ENCODE results near the gene KDM1B. TPM values are rescaled to one million over a fixed set of nuclear protein-coding genes. Genes with fewer than 3 reads are reported as not detected.

KDM1B gene
- total and polyA plus RNA-seq, 2 of the 8 experiments (the other 6 are each of a cell fraction or from before 2014, with no cell fraction given): 3.7 to 7.5 TPM

DNA sequence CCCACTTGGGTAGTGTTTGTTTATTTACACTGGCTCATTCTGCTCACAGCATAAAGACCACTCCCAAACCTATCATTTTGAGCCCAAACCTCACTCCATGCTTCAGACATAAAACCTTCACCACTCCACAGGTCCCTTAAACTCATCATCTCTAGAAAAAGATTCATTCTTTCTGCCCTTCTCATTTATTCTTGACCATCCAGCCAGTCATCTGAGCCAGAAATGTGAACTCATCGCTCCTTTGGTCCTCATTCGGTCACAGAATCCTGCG lies 12.7 kb upstream of the KDM1B start:
- Histone ChIP-seq H4K5ac (ENCODE audit: insufficient read length, low read depth, low read length) (no peak overlapping the region), H3K36me3 (ENCODE audit: control insufficient read depth in 2 of 4, insufficient read depth in 4 of 4, low read length in 3 of 4) (peaks cover 4 to 16% (median 10%) of the 10 kb centered on the region in 4 experiments), H3K9ac (replicated peaks in 1 of 4; ENCODE audit: extremely low read depth in 1 of 4, low read depth in 3 of 4, low read length in 3 of 4) (no peak overlapping the region), H4K8ac (ENCODE audit: extremely low read depth, insufficient read depth, low read length) (no peak overlapping the region), H2BK20ac (ENCODE audit: low read length) (no peak overlapping the region), H3K9me3 (ENCODE audit: insufficient read depth in 2 of 2, low read depth in 1 of 2, low read length in 1 of 2) (no peaks in the 10 kb centered on the region), H3K56ac (replicated peaks; ENCODE audit: insufficient read length, low read depth, low read length) (no peak overlapping the region), H3K4me1 (replicated peaks in 1 of 4; ENCODE audit: control insufficient read depth in 3 of 4, insufficient read depth in 4 of 4, low read length in 3 of 4) (no peaks in the 10 kb centered on the region), H3K23ac (ENCODE audit: insufficient read length) (no peak overlapping the region), H3K27ac (ENCODE audit: low read depth, low read length) (no peak overlapping the region), H3K14ac (ENCODE audit: insufficient read length) (no peak overlapping the region), H3K27me3 (replicated peaks in 1 of 4; ENCODE audit: control insufficient read depth in 3 of 4, extremely low read depth in 1 of 4, insufficient read depth in 3 of 4, low read length in 3 of 4) (no peaks in the 10 kb centered on the region), H2BK5ac (ENCODE audit: low read depth, low read length) (no peak overlapping the region), H3K18ac (ENCODE audit: extremely low read depth, low read length) (no peak overlapping the region), H4K20me1 (replicated peaks in 1 of 2; ENCODE audit: control insufficient read depth in 1 of 2, insufficient read depth in 2 of 2, low read length in 2 of 2) (no peaks in the 10 kb centered on the region), H2BK120ac (replicated peaks; ENCODE audit: low read depth, low read length) (no peak overlapping the region), H2BK15ac (ENCODE audit: low read length) (0 out of 2 replicates have a peak overlapping the region, but pooled peaks have one; percentile 61), H3K23me2 (ENCODE audit: low read depth, low read length) (no peaks in the 10 kb centered on the region), H4K91ac (replicated peaks; ENCODE audit: insufficient read length, low read length) (no peak overlapping the region), H3K4me2 (ENCODE audit: insufficient read depth in 1 of 2, low read depth in 2 of 2, low read length in 2 of 2) (no peak overlapping the region), H3K4me3 (ENCODE audit: extremely low read depth in 1 of 4, insufficient read depth in 2 of 4, low read depth in 3 of 4, low read length in 4 of 4) (no peak overlapping the region), H2AK5ac (ENCODE audit: low read depth, low read length) (no peak overlapping the region), H2AFZ (ENCODE audit: low read length) (no peak overlapping the region), H3K4ac (replicated peaks; ENCODE audit: insufficient read length, low read depth, low read length) (no peak overlapping the region), H3K79me2 (ENCODE audit: control insufficient read depth in 1 of 2, insufficient read depth in 2 of 2, low read length in 2 of 2) (no peaks in the 10 kb centered on the region), H2BK12ac (ENCODE audit: low read depth, low read length) (no peak overlapping the region), H3K79me1 (ENCODE audit: low read depth, low read length) (no peaks in the 10 kb centered on the region)
- ChIA-PET POLR2A (ENCODE audit: partially characterized antibody) (interaction anchor here (1.7 to 1.8 kb wide), 2 partner anchors 13 to 79 kb away, joined by 4 to 5 read pairs; partner anchors contain the start of genes KDM1B and TPMT), CTCF (ENCODE audit: partially characterized antibody) (interaction anchor here (1.1 kb wide), 1 partner anchor 15 kb away, joined by 4 read pairs; no protein-coding TSS in a partner anchor)
- FAIRE-seq (no peak), DNase-seq (ENCODE audit: low read depth in 1 of 2, low spot score in 2 of 2) (no peak)
- TF ChIP-seq EGR1 (IDR thresholded peaks at IDR 0.05; ENCODE audit: borderline replicate concordance, low read depth, low read length) (no peak), TAF7 (optimal IDR thresholded peaks at IDR 0.05; ENCODE audit: borderline replicate concordance, low read depth, low read length) (no peak), SIRT6 (IDR thresholded peaks at IDR 0.05; ENCODE audit: low read length) (no peak), SIN3A (conservative IDR thresholded peaks at IDR 0.05 in 1 of 2, IDR thresholded peaks at IDR 0.05 in 1 of 2; ENCODE audit: low read depth in 1 of 2, low read length in 2 of 2) (no peak), SRF (IDR thresholded peaks at IDR 0.05; ENCODE audit: low read depth, low read length) (no peak), SAP30 (IDR thresholded peaks at IDR 0.05; ENCODE audit: insufficient read depth, insufficient replicate concordance, low read length) (no peak), SP2 (IDR thresholded peaks at IDR 0.05; ENCODE audit: low read length) (no peak), SP1 (IDR thresholded peaks at IDR 0.05; ENCODE audit: low read depth, low read length) (no peak), TBP (IDR thresholded peaks at IDR 0.05; ENCODE audit: low read depth, low read length) (no peak)
- TF ChIP-seq, protein P1, sequence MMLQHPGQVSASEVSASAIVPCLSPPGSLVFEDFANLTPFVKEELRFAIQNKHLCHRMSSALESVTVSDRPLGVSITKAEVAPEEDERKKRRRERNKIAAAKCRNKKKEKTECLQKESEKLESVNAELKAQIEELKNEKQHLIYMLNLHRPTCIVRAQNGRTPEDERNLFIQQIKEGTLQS (IDR thresholded peaks at IDR 0.05; ENCODE audit: insufficient read depth, low read depth, low read length): no peak
- TF ChIP-seq, protein P2, sequence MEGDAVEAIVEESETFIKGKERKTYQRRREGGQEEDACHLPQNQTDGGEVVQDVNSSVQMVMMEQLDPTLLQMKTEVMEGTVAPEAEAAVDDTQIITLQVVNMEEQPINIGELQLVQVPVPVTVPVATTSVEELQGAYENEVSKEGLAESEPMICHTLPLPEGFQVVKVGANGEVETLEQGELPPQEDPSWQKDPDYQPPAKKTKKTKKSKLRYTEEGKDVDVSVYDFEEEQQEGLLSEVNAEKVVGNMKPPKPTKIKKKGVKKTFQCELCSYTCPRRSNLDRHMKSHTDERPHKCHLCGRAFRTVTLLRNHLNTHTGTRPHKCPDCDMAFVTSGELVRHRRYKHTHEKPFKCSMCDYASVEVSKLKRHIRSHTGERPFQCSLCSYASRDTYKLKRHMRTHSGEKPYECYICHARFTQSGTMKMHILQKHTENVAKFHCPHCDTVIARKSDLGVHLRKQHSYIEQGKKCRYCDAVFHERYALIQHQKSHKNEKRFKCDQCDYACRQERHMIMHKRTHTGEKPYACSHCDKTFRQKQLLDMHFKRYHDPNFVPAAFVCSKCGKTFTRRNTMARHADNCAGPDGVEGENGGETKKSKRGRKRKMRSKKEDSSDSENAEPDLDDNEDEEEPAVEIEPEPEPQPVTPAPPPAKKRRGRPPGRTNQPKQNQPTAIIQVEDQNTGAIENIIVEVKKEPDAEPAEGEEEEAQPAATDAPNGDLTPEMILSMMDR (IDR thresholded peaks at IDR 0.05; ENCODE audit: control extremely low read depth in 1 of 3, insufficient read depth in 1 of 3, low read depth in 1 of 3, low read length in 3 of 3): no peak
- 92% methylated on average over 3 of the region's 3 CpGs; no CpG with 5 or more reads in 1 of the 2 experiments for WGBS, 2 experiments (ENCODE audit: extremely low coverage in 1 of 2, insufficient coverage in 1 of 2, insufficient read length in 1 of 2, insufficient replicate concordance in 2 of 2, low coverage in 1 of 2, low lambda C conversion rate in 2 of 2, missing lambda C conversion rate in 1 of 2)
